Stimulated activated CD8-positive, alpha-beta memory T cell treated with anti-CD3 and anti-CD28 coated beads, Interleukin-4, amount 100 ng/mL, for 1 hour (primary cell): ENCODE measurements around the gene SCYGR1.
"Not testable (repeated sequence)": the region's sequence is repeated elsewhere in the genome, so short reads cannot be mapped to it uniquely, and the experiment has no call there.

Source experiments
- DNase-seq, 2 donors: peaks; one replicate each; pipeline ENCODE4 v3.0.0-alpha.2; 2020; ENCODE audit warnings: low read depth in 2 of 2, low spot score in 1 of 2

Gene SCYGR1

DNA sequence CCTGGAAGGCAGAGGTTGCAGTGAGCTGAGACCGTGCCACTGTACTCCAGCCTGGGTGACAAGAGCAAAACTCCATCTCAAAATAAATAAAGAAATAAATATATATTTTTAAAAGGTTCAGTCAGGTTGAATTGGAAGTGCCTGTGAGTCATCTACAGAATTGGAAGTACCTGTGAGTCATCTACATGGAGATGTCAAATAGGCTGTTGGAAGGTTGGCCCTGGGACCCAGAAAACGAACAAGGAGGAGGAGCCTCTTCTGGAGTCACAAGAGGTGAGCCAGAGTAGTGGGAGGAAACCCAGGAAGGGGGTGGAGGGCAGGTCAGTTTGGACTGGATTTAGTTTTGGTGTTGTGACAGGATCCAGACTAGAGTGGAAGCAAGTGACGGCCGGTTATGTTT is 15.2 kb upstream of the SCYGR1 start:
- no peak for DNase-seq

DNA sequence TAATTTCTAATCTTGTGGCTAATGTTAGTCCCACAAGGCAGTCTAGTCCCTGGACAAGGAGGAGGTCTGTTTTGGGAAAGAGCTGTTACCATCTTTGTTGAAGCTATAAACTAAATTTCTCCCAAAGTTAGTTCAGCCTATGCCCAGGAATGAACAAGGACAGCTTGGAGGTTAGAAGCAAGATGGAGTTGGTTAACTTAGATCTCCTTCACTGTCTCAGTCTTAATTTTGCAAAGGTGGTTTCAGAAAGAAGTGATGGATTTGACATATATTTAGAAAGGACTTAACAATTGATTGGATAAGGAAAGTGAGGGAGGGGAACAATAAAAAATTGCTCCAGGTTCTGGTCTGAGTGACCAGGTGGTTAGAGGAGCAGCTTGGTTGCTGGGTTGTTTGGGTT is 14.6 kb upstream of the SCYGR1 start:
- no peak for DNase-seq

DNA sequence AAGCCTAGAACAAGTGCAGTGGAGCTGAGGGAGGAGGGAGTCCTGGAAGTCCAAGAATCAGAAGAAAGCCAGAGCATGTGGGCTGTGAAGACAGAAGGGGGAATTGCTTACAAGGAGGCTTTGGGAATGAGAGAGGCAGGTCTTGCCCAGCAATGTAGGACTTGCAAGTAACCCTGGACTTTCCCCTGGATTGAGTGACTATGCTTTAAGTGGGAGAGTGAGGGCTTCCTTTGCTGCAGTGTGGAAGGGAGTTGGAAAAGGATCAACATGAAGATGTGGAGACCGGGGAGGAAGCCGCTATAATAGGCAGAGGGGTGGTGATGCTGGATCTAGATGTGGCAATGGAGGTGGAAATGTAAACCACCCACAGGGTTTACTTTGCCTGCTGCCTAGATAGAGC is 13.8 kb upstream of the SCYGR1 start:
- DNase-seq = no peak

DNA sequence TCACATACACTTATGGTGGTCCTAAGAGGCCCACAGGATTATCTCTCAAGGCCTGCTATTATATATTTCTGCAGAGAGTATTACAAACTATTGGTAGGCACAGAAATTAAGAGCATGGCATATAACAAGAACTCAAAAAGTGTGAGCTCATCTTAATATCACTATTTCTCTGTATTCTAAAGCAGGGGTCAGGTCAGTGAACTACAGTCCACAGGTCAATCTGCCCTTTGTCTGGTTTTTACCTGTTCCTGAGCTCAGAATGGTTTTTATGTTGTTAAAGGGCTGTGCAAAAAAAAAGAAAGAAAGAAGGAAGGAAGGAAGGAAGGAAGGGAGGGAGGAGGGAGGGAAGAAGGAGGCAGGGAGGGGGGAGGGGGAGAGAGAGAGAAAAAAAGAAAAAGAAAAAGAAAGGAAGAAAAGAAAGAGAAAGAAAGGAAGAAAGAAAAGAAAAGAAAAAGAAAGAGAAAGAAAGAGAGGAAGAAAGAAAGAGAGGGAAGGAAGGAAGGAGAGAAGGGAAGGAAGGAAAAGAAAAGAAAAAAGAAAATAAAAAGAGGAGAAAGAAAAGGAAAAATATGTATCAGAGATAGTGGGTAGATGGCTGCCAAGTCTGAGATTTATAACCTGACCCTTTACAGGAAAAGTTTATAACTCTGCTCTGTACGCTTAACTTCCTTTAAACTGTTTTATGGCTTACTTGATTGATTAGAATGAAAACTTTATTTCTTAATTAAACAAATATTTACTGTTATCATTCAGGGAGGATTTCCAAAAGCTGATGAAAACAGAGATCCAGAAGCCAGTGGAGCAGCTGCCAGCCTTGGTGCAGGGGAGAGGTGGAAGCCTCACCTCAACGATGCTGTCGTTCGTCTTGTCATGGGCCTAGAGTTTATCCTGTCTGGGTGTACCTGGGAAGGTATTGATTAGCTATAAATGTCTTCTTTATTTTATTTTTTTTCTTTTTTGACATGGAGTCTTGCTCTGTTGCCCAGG is 11.2 kb upstream of the SCYGR1 start:
- DNase-seq = no peak

DNA sequence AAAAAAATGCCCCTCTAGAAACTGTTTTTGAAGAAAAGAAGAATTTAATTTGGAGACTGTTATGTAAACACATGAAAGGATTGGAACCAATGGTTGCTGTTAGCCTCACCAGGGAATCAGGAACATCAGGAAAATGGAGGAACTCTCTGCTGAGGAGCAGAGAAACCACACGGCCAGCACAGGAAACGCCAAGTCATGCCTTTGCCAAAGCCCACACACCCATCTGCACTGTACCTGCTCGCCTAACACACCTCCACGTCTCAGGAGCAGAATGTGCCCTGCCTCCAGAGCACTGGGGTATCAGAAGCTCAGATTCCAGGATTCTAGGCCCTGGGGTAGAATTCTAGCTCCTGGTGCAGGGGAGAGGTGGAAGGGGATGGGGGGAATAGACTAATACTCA is 9.8 kb upstream of the SCYGR1 start:
- DNase-seq = no peak

DNA sequence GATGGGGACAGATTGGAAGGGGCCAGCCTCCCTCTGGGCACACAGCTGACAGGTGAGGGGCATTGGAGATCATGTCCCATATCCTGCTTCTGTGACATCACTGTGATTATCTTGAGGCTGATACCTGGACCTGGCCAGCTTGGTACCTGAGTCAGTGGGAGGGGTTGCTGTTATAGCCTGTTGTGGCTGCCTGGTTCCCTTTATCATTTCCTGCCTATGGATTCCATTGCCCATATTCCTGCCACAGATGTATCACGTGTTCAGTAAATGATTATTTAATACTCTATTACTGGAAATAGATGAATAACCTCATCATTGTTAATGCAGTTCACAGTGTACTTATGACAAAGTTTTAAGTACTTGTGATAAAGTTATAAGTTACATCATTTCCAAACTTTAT is 7.8 kb upstream of the SCYGR1 start:
- DNase-seq = no peak

GRCh38 chr2:227394401-227394800 is 6.7 kb upstream of the SCYGR1 start:
- DNase-seq = no peak

DNA sequence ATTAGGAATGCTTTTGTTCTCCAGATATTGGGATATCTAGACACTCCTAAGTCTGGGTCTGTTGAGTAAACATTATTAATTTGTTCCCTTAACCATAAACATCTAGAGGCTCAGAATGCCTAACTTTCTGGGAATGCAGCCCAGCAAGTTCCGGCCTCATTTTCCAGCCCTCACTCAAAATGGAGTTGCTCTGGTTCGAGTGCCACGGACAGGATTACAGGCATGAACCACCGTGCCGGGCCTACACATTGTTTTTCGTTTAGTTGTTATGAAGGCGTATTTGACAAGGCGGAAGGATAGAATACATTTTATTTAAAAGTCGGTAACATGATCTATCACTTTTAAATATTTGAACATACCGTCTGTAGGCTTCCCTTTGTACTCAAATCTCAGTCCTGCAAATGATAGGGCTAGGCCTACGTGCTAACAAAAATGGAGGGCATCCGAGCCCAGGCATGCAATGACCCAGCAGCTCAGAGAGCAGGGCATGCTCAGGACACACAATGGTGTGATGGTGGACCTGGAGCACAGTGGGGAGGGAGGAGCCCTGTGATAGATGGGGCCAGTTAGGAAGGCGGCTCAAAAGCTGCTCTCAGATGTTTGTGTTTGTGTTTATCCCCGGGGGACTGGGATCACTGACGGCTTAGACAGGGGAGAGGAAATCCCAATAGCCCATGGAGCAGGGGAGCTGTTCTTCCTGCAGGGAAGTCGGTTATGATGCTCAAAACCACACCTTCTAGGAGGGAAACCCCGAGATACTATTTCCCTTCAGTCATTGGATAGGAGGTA is 2.9 kb upstream of the SCYGR1 start:
- DNase-seq = no peak

GRCh38 chr2:227389661-227390060 is 1.9 kb upstream of the SCYGR1 start:
- DNase-seq = no peak

DNA sequence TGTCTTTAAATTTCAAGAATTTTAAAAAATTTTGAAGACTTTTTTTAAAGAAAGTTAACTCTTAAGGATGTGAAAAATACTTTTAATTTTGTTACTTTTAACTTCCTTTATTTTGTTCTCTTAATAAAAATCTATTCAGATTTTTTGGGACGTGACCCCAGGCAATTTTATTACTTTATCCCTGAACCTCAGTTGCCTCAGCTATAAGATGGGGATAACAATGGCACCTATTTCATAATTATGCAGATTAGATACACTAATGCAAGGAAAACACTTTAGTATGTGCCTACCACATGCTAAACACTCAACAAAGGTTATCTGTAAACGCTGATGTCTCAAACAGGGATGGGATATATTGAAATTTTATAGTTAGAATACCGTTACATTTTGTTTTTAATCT is 1.5 kb upstream of the SCYGR1 start:
- no peak for DNase-seq

GRCh38 chr2:227388537-227389011 is 825 bp upstream of the SCYGR1 start:
- DNase-seq = no peak

DNA sequence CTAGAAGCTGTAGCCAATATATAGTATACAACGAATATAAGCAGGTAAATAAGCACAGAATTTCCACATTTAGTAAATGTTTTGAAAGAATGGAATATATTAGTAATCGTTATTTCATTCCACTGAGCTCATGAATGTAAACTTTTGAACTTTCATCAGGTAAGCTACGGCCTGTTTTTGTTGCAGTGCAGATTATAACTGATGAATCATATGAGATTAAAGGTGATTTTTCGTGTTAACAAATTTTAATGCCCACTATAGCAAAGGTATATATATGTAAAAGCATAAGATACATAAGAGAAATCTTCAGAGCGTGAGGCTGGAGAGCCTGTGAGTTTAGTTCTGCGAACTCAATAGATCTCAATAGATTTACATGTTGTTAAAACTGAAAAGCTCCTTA is 1.1 kb downstream of the SCYGR1 start:
- DNase-seq = no peak

DNA sequence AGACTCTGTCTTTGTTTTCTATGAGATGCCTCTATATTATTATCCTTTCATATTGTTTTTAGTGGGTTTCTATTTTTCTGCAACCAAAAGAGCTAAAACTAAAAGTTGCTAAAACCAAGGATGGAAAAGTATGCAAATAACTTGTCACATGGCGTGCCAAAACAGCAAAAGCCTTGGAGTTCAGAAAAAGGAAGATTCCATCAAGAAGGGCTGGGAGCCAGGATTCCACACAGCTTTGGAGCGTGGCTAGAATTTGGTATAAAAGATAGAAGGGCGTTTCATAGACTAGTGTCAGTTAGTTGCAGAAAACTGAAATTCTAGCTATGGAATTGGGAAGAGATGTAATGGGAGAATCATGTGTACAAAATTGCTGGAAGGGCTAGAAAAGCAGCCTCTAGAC is 4.1 kb downstream of the SCYGR1 start:
- no peak for DNase-seq

DNA sequence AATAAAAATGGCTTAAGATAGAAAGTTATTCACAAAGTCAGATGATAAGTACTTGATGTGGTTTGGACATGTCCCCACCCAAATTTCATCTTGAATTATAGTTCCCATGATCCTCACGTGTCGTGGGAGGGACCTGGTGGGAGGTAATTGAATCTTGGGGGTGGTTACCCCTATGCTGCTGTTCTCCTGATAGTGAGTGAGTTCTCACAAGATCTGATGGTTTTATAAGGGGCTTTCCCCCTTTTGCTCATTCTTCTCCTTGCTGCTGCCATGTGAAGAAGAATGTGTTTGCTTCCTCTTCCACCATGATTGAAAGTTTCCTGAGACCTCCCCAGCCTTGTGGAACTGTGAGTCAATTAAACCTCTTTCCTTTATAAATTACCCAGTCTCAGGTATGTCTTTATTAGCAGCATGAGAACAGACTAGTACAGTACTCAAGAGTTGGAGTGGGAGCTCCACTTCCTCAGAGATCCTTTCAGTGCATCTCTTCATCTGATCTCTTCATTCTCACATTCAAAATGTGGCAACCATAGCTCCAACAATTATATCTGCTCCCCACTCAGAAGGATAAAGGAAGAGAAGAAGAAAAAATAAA is 5.4 kb downstream of the SCYGR1 start:
- DNase-seq = not testable (repeated sequence)

DNA sequence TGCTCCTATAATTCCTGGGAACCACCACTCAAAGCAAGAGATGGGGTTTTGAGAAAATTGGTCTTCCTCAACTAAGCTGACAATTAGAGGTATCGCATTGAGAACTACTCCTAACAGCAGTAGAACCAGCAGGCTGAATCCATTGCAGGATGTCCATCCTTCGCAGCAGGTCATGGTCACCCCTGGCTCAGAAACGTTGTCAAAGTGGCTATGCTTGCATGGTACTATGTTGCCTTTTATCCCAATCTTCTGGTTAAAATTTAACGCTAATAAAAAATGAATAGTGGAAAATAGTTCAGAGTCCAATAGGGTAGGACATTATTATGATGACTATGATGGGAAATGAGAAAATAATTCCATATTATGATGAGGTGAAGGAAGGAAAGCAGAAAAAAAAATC is 8.7 kb downstream of the SCYGR1 start, which contains the start of gene TM4SF20:
TM4SF20 (minus strand) TSS at position 212 of the 400 bp plus-strand sequence; CDS start at position 174, 38 bp downstream.
- DNase-seq = no peak

DNA sequence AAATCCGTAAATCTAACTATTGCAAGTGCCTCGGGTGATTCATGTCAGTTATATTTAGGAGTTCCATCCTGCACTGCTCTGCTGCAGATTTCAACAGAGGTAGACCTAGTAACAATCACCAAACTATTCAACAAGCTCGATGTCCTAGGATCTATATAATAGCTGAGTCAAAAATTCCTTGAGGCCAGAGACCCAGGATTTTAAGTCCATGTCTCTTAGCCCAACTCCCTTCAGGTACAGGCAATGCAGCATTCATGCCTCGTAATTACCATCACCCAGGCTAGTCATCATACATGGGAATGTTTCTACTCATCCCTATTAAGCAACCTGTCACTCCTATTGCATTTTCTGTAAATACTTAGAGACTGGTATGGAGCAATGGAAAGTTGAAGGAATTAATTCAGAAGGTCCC is 9.4 kb downstream of the SCYGR1 start:
- no peak for DNase-seq

GRCh38 chr2:227377467-227378351 is 10.0 kb downstream of the SCYGR1 start:
- DNase-seq = no peak

DNA sequence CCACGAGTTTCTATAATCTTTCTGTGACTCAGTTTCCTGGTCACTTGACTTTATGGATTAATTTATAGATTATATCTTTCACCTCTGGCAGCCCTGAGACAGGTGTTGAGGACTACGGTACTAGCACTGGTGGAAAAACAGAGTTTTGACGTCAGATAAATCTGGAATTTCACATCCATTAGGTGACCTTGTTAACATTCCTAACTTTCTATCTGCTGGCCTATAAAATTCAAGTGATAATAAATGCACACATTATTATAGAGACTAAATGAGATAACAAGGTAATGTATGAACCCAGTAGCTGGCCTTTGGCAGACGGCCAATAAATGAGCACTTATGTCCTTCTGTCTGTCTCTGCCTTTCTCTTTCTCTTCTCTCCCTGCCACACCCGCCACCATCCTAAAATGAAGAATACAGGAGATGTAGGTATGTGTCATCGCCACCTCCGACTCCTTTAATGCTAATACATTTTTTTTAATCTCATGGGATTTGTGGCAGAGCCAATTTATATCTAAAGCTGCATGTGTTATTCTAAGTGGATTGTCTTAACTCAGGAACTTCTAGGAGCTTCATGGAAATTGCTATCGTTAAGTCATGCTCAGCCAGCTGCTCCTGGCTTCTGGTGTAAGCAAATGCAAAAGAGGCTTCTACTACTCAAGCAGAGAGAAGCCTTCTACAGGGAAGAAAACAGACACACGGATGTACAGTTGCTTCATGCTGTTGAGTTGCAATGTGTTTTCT is 10.9 kb downstream of the SCYGR1 start:
- no peak for DNase-seq

DNA sequence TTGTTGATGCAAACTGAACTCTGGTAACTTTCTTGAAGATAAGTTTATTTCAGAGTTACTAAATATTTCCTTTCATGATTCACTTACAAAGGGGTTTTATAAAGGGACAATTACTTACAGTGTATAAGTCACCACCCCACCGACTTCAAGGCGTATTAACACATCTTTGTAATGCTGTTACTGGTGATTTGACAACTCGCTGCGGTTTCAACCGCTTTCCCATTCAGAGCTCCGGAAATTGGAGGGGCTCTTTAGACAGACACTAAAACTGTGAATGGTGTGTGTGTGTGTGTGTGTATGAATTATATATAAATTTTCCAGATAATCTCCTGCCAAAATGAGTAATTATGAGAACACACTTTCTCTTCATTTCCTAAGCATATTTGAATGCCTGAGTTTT is 13.6 kb downstream of the SCYGR1 start:
- DNase-seq = no peak

- no peak for DNase-seq
Measured at GRCh38 chr2:227373389-227373788, 14.4 kb downstream of the SCYGR1 start.
